GM12873 (cell line): Measurements from ENCODE around the gene PSPC1.

Source experiments
- TF ChIP-seq, protein P1 (sequence below): IDR thresholded peaks from 2 replicates; pipeline ENCODE4 v1.5.1; 2012; ENCODE audit warnings: low read depth, mild to moderate bottlenecking, moderate library complexity, low read length, control low read depth; ENCODE audit not compliant: insufficient read depth; ENCODE audit errors: missing control alignments

The PSPC1 gene

DNA sequence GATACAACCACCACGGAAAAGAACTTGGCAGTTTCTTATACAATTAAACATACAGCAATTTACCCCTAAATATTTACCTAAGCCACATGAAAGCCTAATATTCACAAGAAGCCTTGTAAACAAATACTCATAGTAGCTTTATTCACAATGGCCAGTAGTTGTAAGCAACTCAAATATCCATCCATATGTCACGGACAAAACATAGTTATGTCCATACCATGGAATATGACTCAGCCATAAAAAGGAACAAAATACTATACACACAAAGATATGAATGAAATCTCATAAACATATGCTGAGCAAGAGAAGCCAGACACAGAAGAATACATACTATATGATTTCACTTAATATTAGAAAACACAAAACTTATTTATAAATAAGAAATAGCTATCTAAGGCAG, 12.9 kb downstream of the PSPC1 start:
- TF ChIP-seq, protein P1, sequence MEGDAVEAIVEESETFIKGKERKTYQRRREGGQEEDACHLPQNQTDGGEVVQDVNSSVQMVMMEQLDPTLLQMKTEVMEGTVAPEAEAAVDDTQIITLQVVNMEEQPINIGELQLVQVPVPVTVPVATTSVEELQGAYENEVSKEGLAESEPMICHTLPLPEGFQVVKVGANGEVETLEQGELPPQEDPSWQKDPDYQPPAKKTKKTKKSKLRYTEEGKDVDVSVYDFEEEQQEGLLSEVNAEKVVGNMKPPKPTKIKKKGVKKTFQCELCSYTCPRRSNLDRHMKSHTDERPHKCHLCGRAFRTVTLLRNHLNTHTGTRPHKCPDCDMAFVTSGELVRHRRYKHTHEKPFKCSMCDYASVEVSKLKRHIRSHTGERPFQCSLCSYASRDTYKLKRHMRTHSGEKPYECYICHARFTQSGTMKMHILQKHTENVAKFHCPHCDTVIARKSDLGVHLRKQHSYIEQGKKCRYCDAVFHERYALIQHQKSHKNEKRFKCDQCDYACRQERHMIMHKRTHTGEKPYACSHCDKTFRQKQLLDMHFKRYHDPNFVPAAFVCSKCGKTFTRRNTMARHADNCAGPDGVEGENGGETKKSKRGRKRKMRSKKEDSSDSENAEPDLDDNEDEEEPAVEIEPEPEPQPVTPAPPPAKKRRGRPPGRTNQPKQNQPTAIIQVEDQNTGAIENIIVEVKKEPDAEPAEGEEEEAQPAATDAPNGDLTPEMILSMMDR = no peak

DNA sequence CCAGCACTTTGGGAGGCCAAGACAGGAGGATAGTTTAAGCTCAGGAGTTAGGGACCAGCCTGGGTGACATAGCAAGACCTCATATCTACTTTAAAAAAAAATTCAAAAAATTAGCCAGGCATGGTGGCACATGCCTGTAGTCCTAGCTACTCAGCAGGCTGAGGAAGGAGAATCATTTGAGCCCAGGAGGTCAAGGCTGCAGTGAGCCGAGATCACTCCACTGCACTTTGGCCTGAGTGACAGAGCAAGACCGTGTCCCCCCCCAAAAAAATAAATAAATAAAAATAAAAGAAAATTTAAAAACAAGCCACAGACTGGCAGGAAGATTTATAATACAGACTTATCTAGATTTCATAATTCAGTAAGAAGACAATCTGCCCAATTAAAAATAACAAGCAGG, 14.8 kb downstream of the PSPC1 start:
- TF ChIP-seq, protein P1 = no peak

DNA sequence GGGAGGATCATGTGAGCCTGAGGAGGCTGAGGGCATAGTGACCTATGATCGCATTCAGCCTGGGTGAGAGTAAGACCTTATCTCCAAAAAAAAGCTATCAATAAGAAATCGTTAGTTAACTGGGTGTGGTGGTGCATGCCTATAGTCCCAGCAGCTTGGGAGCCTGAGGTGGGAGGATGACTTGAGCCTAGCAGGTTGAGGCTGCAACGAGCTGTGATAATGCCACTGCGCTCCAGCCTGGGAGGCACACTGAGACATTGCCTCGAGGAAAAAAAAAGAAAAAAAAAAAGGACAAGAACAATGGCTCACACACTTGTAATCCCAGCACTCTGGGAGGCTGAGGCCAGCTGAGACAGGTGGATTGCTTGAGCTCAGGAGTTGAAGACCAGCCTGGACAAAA, 16.2 kb downstream of the PSPC1 start:
- TF ChIP-seq, protein P1 = no peak

DNA sequence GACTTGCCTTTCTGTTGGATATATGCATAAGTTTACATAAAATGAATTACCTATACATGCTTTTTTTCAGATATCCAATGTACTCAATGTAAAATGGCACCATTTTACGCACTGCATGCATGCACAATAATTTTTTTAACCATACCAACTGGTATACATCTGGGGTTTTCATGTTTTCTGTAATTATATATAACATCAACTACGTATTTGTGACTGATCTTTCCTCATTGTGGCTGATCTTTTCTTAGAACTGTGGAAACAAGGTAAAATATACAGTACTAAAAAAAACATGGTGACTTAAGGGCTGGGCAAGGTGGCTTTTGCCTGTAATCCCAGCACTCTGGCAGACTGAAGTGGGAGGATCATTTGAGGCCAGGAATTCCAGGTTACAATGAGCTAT, 18.5 kb downstream of the PSPC1 start:
- TF ChIP-seq, protein P1 = no peak

DNA sequence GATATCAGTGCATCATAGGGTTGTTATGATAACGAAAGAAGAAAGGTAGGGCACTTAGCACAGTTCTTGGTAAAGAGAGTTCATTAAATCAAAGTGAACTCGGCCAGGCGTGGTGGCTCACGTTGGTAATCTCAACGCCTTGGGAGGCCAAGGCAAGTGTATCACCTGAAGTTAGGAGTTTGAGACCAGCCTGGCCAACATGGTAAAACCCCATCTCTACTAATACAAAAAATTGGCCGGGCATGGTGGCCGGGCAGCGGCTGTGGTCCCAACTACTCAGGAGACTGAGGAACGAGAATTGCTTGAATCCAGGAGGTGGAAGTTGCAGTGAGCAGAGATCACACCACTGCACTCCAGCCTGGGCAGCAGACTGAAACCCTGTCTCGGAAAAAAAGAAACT, 19.1 kb downstream of the PSPC1 start:
- TF ChIP-seq, protein P1 = no peak

DNA sequence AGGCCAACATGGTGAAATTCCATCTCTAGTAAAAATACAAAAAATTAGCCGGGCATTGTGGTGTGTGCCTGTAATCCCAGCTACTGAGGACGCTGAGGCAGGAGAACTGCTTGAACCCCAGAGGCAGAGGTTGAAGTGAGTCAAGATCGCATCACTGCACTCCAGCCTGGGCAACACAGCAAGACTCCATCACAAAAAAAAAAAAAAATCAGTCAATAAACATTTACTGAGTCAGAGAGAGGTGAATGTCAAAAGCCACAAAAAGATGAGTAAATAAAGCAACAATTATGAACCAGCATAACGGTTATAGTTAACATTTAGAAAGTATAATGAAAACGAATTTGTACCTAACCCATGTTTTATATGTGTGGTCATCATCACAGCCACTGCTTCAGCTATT, 23.1 kb downstream of the PSPC1 start:
- TF ChIP-seq, protein P1 = no peak

DNA sequence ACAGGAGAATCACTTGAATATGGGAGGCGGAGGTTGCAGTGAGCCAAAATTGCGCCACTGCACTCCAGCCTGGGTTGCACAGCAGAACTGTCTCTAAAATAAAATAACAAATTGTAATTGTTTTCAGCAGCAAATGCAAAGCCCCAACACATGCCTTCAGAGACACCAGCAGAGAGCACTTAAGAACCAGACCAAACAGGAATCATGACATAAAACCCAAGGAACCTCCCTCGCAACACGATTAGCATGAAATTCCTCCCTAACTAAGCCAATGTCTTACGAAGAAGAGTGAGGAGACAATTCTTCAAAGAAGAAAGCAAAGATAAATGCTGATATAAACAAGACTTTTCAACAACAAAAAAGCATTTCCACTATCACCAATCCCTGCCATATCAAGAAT, 40.1 kb downstream of the PSPC1 start:
- TF ChIP-seq, protein P1 = no peak
